ENCODE measurements around the gene DAAM1. TPM values are rescaled to one million over a fixed set of nuclear protein-coding genes. Genes with fewer than 3 reads are reported as not detected.
A peak's percentile ranks its signal among the peaks of the same experiment; 100 is the strongest.

Gene DAAM1
- total RNA-seq, 6 donors from 2014 or later = 34.4 to 94.4 (median 55.5) TPM

DNA sequence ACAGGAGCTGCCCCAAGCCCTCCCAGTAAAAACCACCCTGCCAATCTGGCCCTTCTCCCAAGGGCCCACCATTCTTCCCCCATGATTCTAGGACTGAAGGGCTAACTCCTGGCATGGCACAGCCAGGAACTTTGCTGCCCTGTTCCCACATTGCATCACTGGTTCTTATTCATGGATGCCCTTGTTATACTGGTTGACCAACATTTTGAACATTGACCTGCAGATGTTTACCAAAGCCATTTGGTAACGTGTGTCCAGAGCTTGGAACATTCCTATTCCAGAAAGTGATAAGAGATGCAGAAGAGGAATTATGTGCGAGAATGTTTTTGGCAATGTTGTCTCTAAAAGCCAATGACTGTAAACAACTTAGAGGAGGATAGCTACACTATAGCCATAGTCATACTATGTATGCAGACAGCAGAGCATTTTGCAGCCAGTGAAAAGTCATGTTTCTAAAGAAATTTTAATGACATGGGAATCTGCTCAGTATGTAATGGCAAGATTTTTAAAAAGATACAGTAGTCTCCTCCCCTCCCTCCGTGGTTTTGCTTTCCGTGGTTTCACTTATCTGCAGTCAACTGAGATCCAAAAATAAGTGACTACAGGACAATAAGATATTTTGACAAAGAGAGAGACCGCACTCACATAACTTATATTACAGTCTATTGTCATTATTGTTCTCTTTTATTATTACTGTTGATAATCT is 108.8 kb downstream of the DAAM1 start:
- ATAC-seq (ENCODE audit: low FRiP score in 2 of 2) = no peak
- H3K9me3 ChIP-seq = no peaks in the 10 kb centered on the region
- H3K27me3 ChIP-seq = no peaks in the 10 kb centered on the region
- no peak for DNase-seq
- H3K4me1 ChIP-seq = peaks cover 8 to 29% (median 19%) of the 10 kb centered on the region in 4 donors
- H3K4me3 ChIP-seq = no peak overlapping the region
- WGBS, 2 donors = 43 to 45% methylated on average over 5 of the region's 5 CpGs
- TF ChIP-seq, protein P1, sequence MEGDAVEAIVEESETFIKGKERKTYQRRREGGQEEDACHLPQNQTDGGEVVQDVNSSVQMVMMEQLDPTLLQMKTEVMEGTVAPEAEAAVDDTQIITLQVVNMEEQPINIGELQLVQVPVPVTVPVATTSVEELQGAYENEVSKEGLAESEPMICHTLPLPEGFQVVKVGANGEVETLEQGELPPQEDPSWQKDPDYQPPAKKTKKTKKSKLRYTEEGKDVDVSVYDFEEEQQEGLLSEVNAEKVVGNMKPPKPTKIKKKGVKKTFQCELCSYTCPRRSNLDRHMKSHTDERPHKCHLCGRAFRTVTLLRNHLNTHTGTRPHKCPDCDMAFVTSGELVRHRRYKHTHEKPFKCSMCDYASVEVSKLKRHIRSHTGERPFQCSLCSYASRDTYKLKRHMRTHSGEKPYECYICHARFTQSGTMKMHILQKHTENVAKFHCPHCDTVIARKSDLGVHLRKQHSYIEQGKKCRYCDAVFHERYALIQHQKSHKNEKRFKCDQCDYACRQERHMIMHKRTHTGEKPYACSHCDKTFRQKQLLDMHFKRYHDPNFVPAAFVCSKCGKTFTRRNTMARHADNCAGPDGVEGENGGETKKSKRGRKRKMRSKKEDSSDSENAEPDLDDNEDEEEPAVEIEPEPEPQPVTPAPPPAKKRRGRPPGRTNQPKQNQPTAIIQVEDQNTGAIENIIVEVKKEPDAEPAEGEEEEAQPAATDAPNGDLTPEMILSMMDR (IDR thresholded peaks at IDR 0.05) = no peak
- peak in 1 of 4 donors; percentile 8 for TF ChIP-seq EP300 (IDR thresholded peaks at IDR 0.05)
- TF ChIP-seq POLR2A (IDR thresholded peaks at IDR 0.05) = no peak
- TF ChIP-seq POLR2AphosphoS5 (IDR thresholded peaks at IDR 0.05) = peak in 1 of 2 donors; percentile 27
- peak overlapping the region in 2 of 4 donors; percentile 1 to 24 for H3K27ac ChIP-seq
- peaks cover 0 to 6% (median 2%) of the 10 kb centered on the region in 4 donors for H3K36me3 ChIP-seq

DNA sequence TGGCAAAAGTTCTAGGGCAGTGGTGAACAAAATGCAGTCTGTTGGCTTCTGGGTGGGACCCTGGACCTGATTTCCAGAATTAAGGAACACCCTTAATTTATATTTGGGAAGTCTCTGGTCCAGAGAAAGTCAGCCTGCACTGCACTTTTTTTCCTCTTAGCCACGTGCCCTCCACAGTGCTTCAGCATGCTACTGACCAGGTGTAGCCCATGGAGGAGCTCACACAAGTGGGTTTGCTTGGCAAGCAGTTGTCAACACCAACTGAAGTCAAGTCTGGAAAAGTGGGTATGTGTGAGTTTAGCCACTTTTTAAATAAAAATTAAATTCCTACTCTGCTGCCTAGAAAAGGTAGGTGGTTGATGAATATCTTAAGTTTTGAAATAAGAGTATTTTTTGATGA is 111.3 kb downstream of the DAAM1 start:
- TF ChIP-seq POLR2AphosphoS5 (IDR thresholded peaks at IDR 0.05) = no peak
- TF ChIP-seq EP300 (IDR thresholded peaks at IDR 0.05) = no peak
- TF ChIP-seq, protein P1 (IDR thresholded peaks at IDR 0.05) = no peak
- no peak for TF ChIP-seq POLR2A (IDR thresholded peaks at IDR 0.05)
- 82 to 88% methylated on average over 1 of the region's 1 CpG for WGBS, 2 donors
- no peak overlapping the region for H3K27ac ChIP-seq
- peaks cover 7 to 21% (median 15%) of the 10 kb centered on the region in 4 donors for H3K4me1 ChIP-seq
- no peak overlapping the region for H3K4me3 ChIP-seq
- ATAC-seq (ENCODE audit: low FRiP score in 2 of 2) (no peak), DNase-seq (no peak)
- H3K36me3 ChIP-seq = no peaks in the 10 kb centered on the region
- no peaks in the 10 kb centered on the region for H3K27me3 ChIP-seq
- no peaks in the 10 kb centered on the region for H3K9me3 ChIP-seq

DNA sequence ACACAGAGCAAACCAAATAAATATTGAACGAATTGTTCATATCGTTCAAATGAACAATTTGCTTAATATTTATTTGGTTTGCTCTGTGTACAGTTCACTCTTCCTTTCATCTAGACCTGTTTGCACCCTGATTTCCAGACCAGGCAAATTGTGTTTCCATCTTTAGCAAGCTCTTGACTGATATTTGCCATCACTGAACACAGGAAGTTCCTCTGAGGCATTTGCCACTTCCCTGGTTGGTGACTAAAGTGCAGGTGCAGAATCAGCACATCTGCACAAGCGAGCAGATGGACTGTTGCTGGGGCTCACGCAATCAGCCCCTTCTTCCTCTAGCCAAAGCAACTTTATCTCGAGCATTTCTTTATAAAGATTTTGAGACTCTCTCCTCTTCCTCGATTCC is 112.9 kb downstream of the DAAM1 start:
- DNase-seq = no peak
- Histone ChIP-seq H3K36me3 (no peaks in the 10 kb centered on the region), H3K4me3 (no peak overlapping the region), H3K27ac (no peak overlapping the region), H3K4me1 (peaks cover 20 to 29% (median 24%) of the 10 kb centered on the region in 4 donors), H3K27me3 (no peaks in the 10 kb centered on the region), H3K9me3 (no peaks in the 10 kb centered on the region)
- WGBS, 2 donors = 63 to 66% methylated on average over 6 of the region's 6 CpGs
- TF ChIP-seq POLR2AphosphoS5 (IDR thresholded peaks at IDR 0.05) (no peak), POLR2A (IDR thresholded peaks at IDR 0.05) (no peak), EP300 (IDR thresholded peaks at IDR 0.05) (no peak)
- TF ChIP-seq, protein P1 (IDR thresholded peaks at IDR 0.05) = no peak
- no peak for ATAC-seq (ENCODE audit: low FRiP score in 2 of 2)

DNA sequence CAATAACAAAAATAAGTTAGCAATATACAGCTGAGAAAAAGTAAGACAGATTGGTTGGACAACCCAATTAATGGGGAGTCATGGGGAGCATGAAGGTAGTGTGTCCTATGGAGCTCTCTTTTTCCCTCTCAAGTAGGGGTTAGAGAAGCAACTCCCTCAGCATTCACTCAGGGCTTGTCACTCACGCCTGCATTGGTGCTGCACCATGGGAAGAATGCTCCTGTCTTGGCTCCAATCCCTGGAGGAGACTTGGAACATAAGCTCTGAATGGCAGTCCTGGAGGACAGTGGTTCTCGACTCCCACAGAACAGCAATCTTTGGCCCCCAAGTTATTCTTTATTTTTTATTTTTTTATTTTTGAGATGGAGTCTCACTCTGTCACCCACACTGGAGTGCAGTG is 113.8 kb downstream of the DAAM1 start:
- peaks cover 20 to 33% (median 27%) of the 10 kb centered on the region in 4 donors for H3K4me1 ChIP-seq
- H3K27me3 ChIP-seq = no peaks in the 10 kb centered on the region
- no peaks in the 10 kb centered on the region for H3K36me3 ChIP-seq
- no peak for TF ChIP-seq POLR2AphosphoS5 (IDR thresholded peaks at IDR 0.05)
- TF ChIP-seq, protein P1 (IDR thresholded peaks at IDR 0.05) = no peak
- no peak for TF ChIP-seq POLR2A (IDR thresholded peaks at IDR 0.05)
- TF ChIP-seq EP300 (IDR thresholded peaks at IDR 0.05) = no peak
- H3K4me3 ChIP-seq = no peak overlapping the region
- H3K27ac ChIP-seq = no peak overlapping the region
- no peak for ATAC-seq (ENCODE audit: low FRiP score in 2 of 2)
- H3K9me3 ChIP-seq = no peaks in the 10 kb centered on the region
- no peak for DNase-seq
- WGBS, 2 donors = 90 to 100% methylated on average over 2 of the region's 2 CpGs

DNA sequence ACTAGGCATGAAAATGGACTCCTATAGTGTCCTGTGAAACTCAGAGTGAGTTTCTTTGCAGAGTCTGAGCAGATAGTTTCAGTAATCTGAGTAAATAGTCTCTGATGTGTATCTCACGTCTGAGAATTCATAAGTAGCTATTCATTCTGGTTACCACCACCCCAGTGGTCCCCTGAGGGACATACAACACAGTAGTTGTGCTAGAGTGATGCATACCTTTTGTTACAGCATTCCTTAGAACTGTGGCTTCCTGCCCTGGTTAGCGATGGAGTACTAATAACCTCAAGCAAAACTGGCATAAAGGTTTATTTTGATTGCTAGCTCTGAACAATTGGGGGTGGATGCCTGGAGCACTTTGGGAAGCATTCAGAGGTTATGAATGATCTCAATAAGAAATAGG is 114.7 kb downstream of the DAAM1 start:
- TF ChIP-seq, protein P1 (IDR thresholded peaks at IDR 0.05) = no peak
- TF ChIP-seq POLR2A (IDR thresholded peaks at IDR 0.05) (no peak), POLR2AphosphoS5 (IDR thresholded peaks at IDR 0.05) (no peak), EP300 (IDR thresholded peaks at IDR 0.05) (no peak)
- DNase-seq = no peak
- ATAC-seq (ENCODE audit: low FRiP score in 2 of 2) = no peak
- no peaks in the 10 kb centered on the region for H3K27me3 ChIP-seq
- no peak overlapping the region for H3K27ac ChIP-seq
- no peak overlapping the region for H3K4me3 ChIP-seq
- H3K4me1 ChIP-seq = peaks cover 22 to 34% (median 26%) of the 10 kb centered on the region in 4 donors
- H3K9me3 ChIP-seq = no peaks in the 10 kb centered on the region
- 95% methylated on average over 2 of the region's 2 CpGs for WGBS, 2 donors
- no peaks in the 10 kb centered on the region for H3K36me3 ChIP-seq

All from upper lobe of left lung (tissue), 6 donors.